GM21367 (cell line): ENCODE data around the gene NHSL2.
"Not testable (repeated sequence)": the region's sequence is repeated elsewhere in the genome, so short reads cannot be mapped to it uniquely, and the experiment has no call there.

Source experiments
- ATAC-seq: cut with Tn5 transposase; IDR thresholded peaks from one replicate; pipeline ENCODE4 v1.9.1; 2021; ENCODE audit not compliant: unreplicated experiment

The NHSL2 gene

GRCh38 chrX:71910643-71910985 is at the start of gene NHSL2:
NHSL2 (plus strand) TSS chrX:71910845.
- ATAC-seq, result no peak

- no peak for ATAC-seq
Observed at GRCh38 chrX:71867680-71868079, 43.0 kb upstream of the NHSL2 start.

GRCh38 chrX:71869566-71869965 is 41.1 kb upstream of the NHSL2 start:
- ATAC-seq, result not testable (repeated sequence)

GRCh38 chrX:71870208-71871098 is 40.2 kb upstream of the NHSL2 start:
- ATAC-seq, result no peak

GRCh38 chrX:71871367-71871766 is 39.3 kb upstream of the NHSL2 start:
- no peak for ATAC-seq

- no peak for ATAC-seq
Observed at GRCh38 chrX:71872542-71873458, 37.8 kb upstream of the NHSL2 start.

- ATAC-seq, result no peak
Observed at GRCh38 chrX:71873459-71873833, 37.2 kb upstream of the NHSL2 start.

- ATAC-seq, result not testable (repeated sequence)
Observed at GRCh38 chrX:71876841-71877240, 33.8 kb upstream of the NHSL2 start.

GRCh38 chrX:71885099-71885498 is 25.5 kb upstream of the NHSL2 start:
- no peak for ATAC-seq

GRCh38 chrX:71895607-71896006 is 15.0 kb upstream of the NHSL2 start:
- no peak for ATAC-seq

GRCh38 chrX:71906144-71906543 is 4.5 kb upstream of the NHSL2 start:
- no peak for ATAC-seq

GRCh38 chrX:71908387-71908786 is 2.3 kb upstream of the NHSL2 start:
- ATAC-seq, result no peak

GRCh38 chrX:71909956-71910355 is 689 bp upstream of the NHSL2 start:
- no peak for ATAC-seq

- no peak for ATAC-seq
Observed at GRCh38 chrX:71910986-71911730, 513 bp downstream of the NHSL2 start.

GRCh38 chrX:71911731-71912050 is 1.0 kb downstream of the NHSL2 start:
- no peak for ATAC-seq

GRCh38 chrX:71912156-71912555 is 1.5 kb downstream of the NHSL2 start:
- no peak for ATAC-seq

GRCh38 chrX:71913156-71913950 is 2.7 kb downstream of the NHSL2 start:
- ATAC-seq, result no peak

- no peak for ATAC-seq
Observed at GRCh38 chrX:71917621-71918343, 7.1 kb downstream of the NHSL2 start.

- ATAC-seq, result no peak
Observed at GRCh38 chrX:71919431-71919830, 8.8 kb downstream of the NHSL2 start.

- ATAC-seq, result no peak
Observed at GRCh38 chrX:71919886-71920285, 9.2 kb downstream of the NHSL2 start.
